Stimulated activated naive CD8-positive, alpha-beta T cell treated with anti-CD3 and anti-CD28 coated beads, Interleukin-15, amount 100 ng/mL, for 72 hours (primary cell): ENCODE data around the gene CPEB1.
A peak's percentile ranks its signal among the peaks of the same experiment; 100 is the strongest.
"Not testable (repeated sequence)": the region's sequence is repeated elsewhere in the genome, so short reads cannot be mapped to it uniquely, and the experiment has no call there.

Source experiments
- ATAC-seq: fragments of 150-1000 bp; cut with Tn5 transposase; 2 replicates; pipeline ENCODE4 v1.10.0; 2021; ENCODE audit warnings: mild to moderate bottlenecking, moderate library complexity
- DNase-seq, 2 donors: peaks; one replicate each; pipeline ENCODE4 v3.0.0; 2021 to 2022
- H3K27ac Mint-ChIP-seq, 2 donors: one replicate each; pipeline ENCODE4 v1.8.0; 2022; ENCODE audit warnings: mild to moderate bottlenecking in 2 of 2, mixed read lengths in 2 of 2, moderate library complexity in 2 of 2
- H3K27me3 Mint-ChIP-seq: one replicate; pipeline ENCODE4 v1.8.0; 2022; ENCODE audit warnings: mixed read lengths
- H3K4me1 Mint-ChIP-seq: one replicate; pipeline ENCODE4 v1.8.0; 2022; ENCODE audit warnings: mild to moderate bottlenecking, mixed read lengths
- H3K4me3 Mint-ChIP-seq, 2 donors: one replicate each; pipeline ENCODE4 v1.8.0; 2022; ENCODE audit warnings: mild to moderate bottlenecking in 2 of 2, mixed read lengths in 2 of 2, moderate library complexity in 1 of 2
- H3K9me3 Mint-ChIP-seq, 2 donors: one replicate each; pipeline ENCODE4 v1.8.0; 2022; ENCODE audit warnings: mixed read lengths in 2 of 2

CPEB1 gene

GRCh38 chr15:82533801-82534200 is 113.4 kb downstream of the CPEB1 start:
- Mint-ChIP-seq H3K9me3 (no peaks in the 10 kb centered on the region), H3K27ac (peak overlapping the region in 1 of 2 donors; percentile 92), H3K27me3 (no peaks in the 10 kb centered on the region), H3K4me3 (no peak overlapping the region), H3K4me1 (peaks cover 49% of the 10 kb centered on the region)
- DNase-seq (no peak), ATAC-seq (no peak)

- Mint-ChIP-seq H3K27me3 (no peaks in the 10 kb centered on the region), H3K4me1 (peaks cover 42% of the 10 kb centered on the region), H3K4me3 (no peak overlapping the region), H3K27ac (no peak overlapping the region), H3K9me3 (no peaks in the 10 kb centered on the region)
- DNase-seq (no peak), ATAC-seq (no peak)
Observed at GRCh38 chr15:82532991-82533481, 114.1 kb downstream of the CPEB1 start.

GRCh38 chr15:82532383-82532990 is 114.7 kb downstream of the CPEB1 start:
- no peaks in the 10 kb centered on the region for H3K27me3 Mint-ChIP-seq
- ATAC-seq = no peak
- H3K9me3 Mint-ChIP-seq = no peaks in the 10 kb centered on the region
- H3K4me1 Mint-ChIP-seq = peaks cover 37% of the 10 kb centered on the region
- H3K4me3 Mint-ChIP-seq = no peak overlapping the region
- H3K27ac Mint-ChIP-seq = no peak overlapping the region
- no peak for DNase-seq

GRCh38 chr15:82531496-82532382 is 115.4 kb downstream of the CPEB1 start:
- H3K9me3 Mint-ChIP-seq = no peaks in the 10 kb centered on the region
- H3K27ac Mint-ChIP-seq = peak overlapping the region; percentile 42 to 93
- DNase-seq (no peak), ATAC-seq (no peak)
- peaks cover 29% of the 10 kb centered on the region for H3K4me1 Mint-ChIP-seq
- H3K27me3 Mint-ChIP-seq = no peaks in the 10 kb centered on the region
- H3K4me3 Mint-ChIP-seq = no peak overlapping the region

- Mint-ChIP-seq H3K27ac (peak overlapping the region; percentile 50 to 79), H3K4me1 (peaks cover 20% of the 10 kb centered on the region), H3K27me3 (no peaks in the 10 kb centered on the region), H3K4me3 (peak overlapping the region; percentile 46 to 66), H3K9me3 (no peaks in the 10 kb centered on the region)
- ATAC-seq = peak; percentile 81
- DNase-seq = peak; percentile 73 to 81
Observed at GRCh38 chr15:82530606-82531379, 116.4 kb downstream of the CPEB1 start.

- H3K4me3 Mint-ChIP-seq = no peak overlapping the region
- ATAC-seq (no peak), DNase-seq (no peak)
- peaks cover 17% of the 10 kb centered on the region for H3K4me1 Mint-ChIP-seq
- H3K27me3 Mint-ChIP-seq = no peaks in the 10 kb centered on the region
- no peaks in the 10 kb centered on the region for H3K9me3 Mint-ChIP-seq
- H3K27ac Mint-ChIP-seq = no peak overlapping the region
Observed at GRCh38 chr15:82530006-82530405, 117.2 kb downstream of the CPEB1 start.

- H3K4me3 Mint-ChIP-seq, H3K27ac Mint-ChIP-seq, H3K27me3 Mint-ChIP-seq, ATAC-seq, H3K9me3 Mint-ChIP-seq, H3K4me1 Mint-ChIP-seq: not testable (repeated sequence)
- DNase-seq = peak in 1 of 2 donors; percentile 18
Observed at GRCh38 chr15:82513587-82513986, 133.6 kb downstream of the CPEB1 start.

- DNase-seq, H3K27ac Mint-ChIP-seq, H3K9me3 Mint-ChIP-seq, H3K4me3 Mint-ChIP-seq, H3K27me3 Mint-ChIP-seq, ATAC-seq, H3K4me1 Mint-ChIP-seq: not testable (repeated sequence)
Observed at GRCh38 chr15:82507693-82508092, 139.5 kb downstream of the CPEB1 start.

GRCh38 chr15:82507087-82507486 is 140.1 kb downstream of the CPEB1 start:
- H3K4me3 Mint-ChIP-seq, ATAC-seq, H3K27me3 Mint-ChIP-seq, H3K27ac Mint-ChIP-seq, DNase-seq, H3K9me3 Mint-ChIP-seq, H3K4me1 Mint-ChIP-seq: not testable (repeated sequence)

GRCh38 chr15:82505842-82506241 is 141.3 kb downstream of the CPEB1 start:
- not testable (repeated sequence) for H3K27ac Mint-ChIP-seq, H3K9me3 Mint-ChIP-seq, H3K4me1 Mint-ChIP-seq, H3K27me3 Mint-ChIP-seq, H3K4me3 Mint-ChIP-seq, ATAC-seq, DNase-seq

- not testable (repeated sequence) for DNase-seq, H3K27ac Mint-ChIP-seq, H3K27me3 Mint-ChIP-seq, H3K4me1 Mint-ChIP-seq, H3K4me3 Mint-ChIP-seq, H3K9me3 Mint-ChIP-seq, ATAC-seq
Observed at GRCh38 chr15:82504074-82504473, 143.1 kb downstream of the CPEB1 start.

GRCh38 chr15:82502700-82503339 is 144.3 kb downstream of the CPEB1 start:
- ATAC-seq (peak; percentile 76), DNase-seq (peak in 1 of 2 donors; percentile 28)
- not testable (repeated sequence) for H3K4me1 Mint-ChIP-seq, H3K27ac Mint-ChIP-seq, H3K4me3 Mint-ChIP-seq, H3K27me3 Mint-ChIP-seq, H3K9me3 Mint-ChIP-seq

GRCh38 chr15:82500772-82501171 is 146.4 kb downstream of the CPEB1 start:
- not testable (repeated sequence) for DNase-seq, H3K4me3 Mint-ChIP-seq, ATAC-seq, H3K27ac Mint-ChIP-seq, H3K27me3 Mint-ChIP-seq, H3K4me1 Mint-ChIP-seq, H3K9me3 Mint-ChIP-seq

- not testable (repeated sequence) for H3K4me3 Mint-ChIP-seq, H3K4me1 Mint-ChIP-seq, H3K27ac Mint-ChIP-seq, H3K9me3 Mint-ChIP-seq, DNase-seq, H3K27me3 Mint-ChIP-seq, ATAC-seq
Observed at GRCh38 chr15:82497978-82498377, 149.2 kb downstream of the CPEB1 start.
